Right lobe of liver (tissue), 4 donors: ENCODE results near the gene BAHCC1.

Experiments
- POLR2A ChIP-seq: fragments of 450-650 bp; IDR thresholded peaks from one replicate; pipeline ENCODE4 v1.6.1; 2017; ENCODE audit warnings: antibody characterized with exemption, mild to moderate bottlenecking
- TF ChIP-seq, protein P1 (sequence below), 4 donors: fragments of 200-600 bp in 3 of 4; fragments of 450-650 bp in 1 of 4; IDR thresholded peaks; one replicate each; pipeline versions ENCODE4 v1.5.1 to v1.8.0; 2016 to 2022; ENCODE audit warnings: antibody characterized with exemption in 4 of 4, mild to moderate bottlenecking in 2 of 4
- donor health status: DM: no; HTN: no; CAD: no.
- donor health status: DM: no; HTN: no; CAD: no.
- donor health status: DM: no; HTN: yes; CAD: no.

DNA sequence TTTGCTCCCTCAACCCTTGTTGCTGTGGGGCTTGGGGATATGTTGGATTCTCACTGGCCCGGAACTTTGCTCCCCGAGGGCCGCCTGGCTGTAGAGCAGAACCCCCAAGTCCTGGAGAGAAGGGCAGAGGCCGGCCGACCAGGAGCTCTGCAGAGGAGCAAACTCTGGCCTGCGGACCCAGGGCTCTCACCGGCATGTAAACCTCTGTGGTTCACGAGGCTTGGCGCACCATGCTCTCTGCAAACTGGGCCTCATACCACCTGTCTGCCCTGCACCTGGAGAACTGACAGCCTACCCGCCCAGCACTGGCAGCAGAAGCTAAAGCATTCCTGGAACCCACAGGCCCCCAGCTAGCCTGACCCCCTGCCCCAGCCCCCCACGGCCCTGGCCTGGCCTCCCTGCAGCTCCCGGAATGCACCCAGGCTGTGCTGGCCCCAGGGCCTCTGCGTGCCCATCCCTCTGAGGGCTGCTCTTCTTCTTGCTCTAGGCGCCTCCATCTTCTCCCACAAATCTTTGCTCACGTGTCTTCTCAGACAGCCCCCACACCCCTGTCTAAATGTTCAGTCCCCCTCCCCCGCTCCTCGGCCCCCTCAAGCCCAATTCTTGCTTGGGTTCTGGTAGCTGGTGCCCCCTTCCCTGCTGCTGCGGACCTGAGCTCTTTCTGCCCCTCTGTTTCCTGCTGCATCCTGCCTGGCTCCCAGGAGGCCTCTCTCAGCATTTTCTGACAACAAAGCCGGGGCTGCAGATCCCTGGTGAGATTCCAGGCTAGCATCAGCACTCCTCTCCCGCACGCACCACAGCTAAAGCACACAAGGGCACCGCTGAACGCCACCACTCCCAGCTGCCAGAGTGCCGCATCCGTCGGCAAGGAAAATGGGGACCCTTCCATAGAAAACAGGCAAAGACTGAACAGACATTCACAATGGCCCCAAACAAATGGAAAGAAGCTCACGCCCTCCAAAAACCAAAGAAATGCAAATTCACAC lies 94.0 kb downstream of the BAHCC1 start:
- TF ChIP-seq, protein P1, sequence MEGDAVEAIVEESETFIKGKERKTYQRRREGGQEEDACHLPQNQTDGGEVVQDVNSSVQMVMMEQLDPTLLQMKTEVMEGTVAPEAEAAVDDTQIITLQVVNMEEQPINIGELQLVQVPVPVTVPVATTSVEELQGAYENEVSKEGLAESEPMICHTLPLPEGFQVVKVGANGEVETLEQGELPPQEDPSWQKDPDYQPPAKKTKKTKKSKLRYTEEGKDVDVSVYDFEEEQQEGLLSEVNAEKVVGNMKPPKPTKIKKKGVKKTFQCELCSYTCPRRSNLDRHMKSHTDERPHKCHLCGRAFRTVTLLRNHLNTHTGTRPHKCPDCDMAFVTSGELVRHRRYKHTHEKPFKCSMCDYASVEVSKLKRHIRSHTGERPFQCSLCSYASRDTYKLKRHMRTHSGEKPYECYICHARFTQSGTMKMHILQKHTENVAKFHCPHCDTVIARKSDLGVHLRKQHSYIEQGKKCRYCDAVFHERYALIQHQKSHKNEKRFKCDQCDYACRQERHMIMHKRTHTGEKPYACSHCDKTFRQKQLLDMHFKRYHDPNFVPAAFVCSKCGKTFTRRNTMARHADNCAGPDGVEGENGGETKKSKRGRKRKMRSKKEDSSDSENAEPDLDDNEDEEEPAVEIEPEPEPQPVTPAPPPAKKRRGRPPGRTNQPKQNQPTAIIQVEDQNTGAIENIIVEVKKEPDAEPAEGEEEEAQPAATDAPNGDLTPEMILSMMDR (IDR thresholded peaks at IDR 0.05), result no peak
- no peak for TF ChIP-seq POLR2A
